OCI-LY7 (cell line): ENCODE results near the gene FOXL1. TPM values are rescaled to one million over a fixed set of nuclear protein-coding genes. Genes with fewer than 3 reads are reported as not detected.

Source experiments
- BruUV-seq: library from RNA; stranded (reverse); fragments of 400-500 nt; replicated peaks from 2 replicates; lab custom pipeline; 2021; lab: Mats Ljungman, UMichigan
- CTCF ChIA-PET: fragments of 300-600 bp; sonication (Branson Sonifier 250); formaldehyde crosslinking; loops from one replicate; lab custom pipeline; 2022; ENCODE audit warnings: antibody characterized with exemption; ENCODE audit not compliant: unreplicated experiment; lab: Charles Lee
- POLR2A ChIA-PET: fragments of 300-600 bp; sonication (Branson Sonifier 250); formaldehyde crosslinking; loops from one replicate; lab custom pipeline; 2022; ENCODE audit warnings: antibody characterized with exemption; lab: Charles Lee
- DNase-seq: peaks from one replicate; pipeline ENCODE4 v3.0.0-alpha.2; 2015; ENCODE audit warnings: low spot score
- H2AFZ ChIP-seq: fragments of 200-600 bp; sonication (generic), shearing (Covaris generic); 2 replicates; pipeline ENCODE4 v1.6.1; 2014; ENCODE audit warnings: mild to moderate bottlenecking, antibody characterized with exemption, low read length, moderate library complexity
- H3K27ac ChIP-seq: fragments of 200-600 bp; sonication (generic); 2 replicates; pipeline ENCODE4 v1.5.1; 2014; ENCODE audit warnings: mixed run types, low read depth, mild to moderate bottlenecking, moderate library complexity, low read length, inconsistent platforms; ENCODE audit not compliant: poor library complexity, severe bottlenecking
- H3K36me3 ChIP-seq: fragments of 200-600 bp; sonication (generic); 2 replicates; pipeline ENCODE4 v1.6.1; 2014; ENCODE audit warnings: mild to moderate bottlenecking, antibody characterized with exemption, low read length, moderate library complexity, mixed read lengths; ENCODE audit not compliant: insufficient read depth
- H3K4me1 ChIP-seq: fragments of 200-600 bp; sonication (generic); 2 replicates; pipeline ENCODE4 v1.5.1; 2014; ENCODE audit warnings: mild to moderate bottlenecking, low read length; ENCODE audit not compliant: insufficient read depth, poor library complexity, severe bottlenecking
- H3K4me2 ChIP-seq: fragments of 200-600 bp; sonication (generic); 2 replicates; pipeline ENCODE4 v1.6.1; 2014; ENCODE audit warnings: mild to moderate bottlenecking, low read length
- H3K4me3 ChIP-seq: fragments of 200-600 bp; sonication (generic); 2 replicates; pipeline ENCODE4 v1.5.1; 2014; ENCODE audit warnings: mild to moderate bottlenecking, low read depth, low read length; ENCODE audit not compliant: poor library complexity, severe bottlenecking
- H3K79me2 ChIP-seq: fragments of 200-600 bp; sonication (generic); 2 replicates; pipeline ENCODE4 v1.6.1; 2016; ENCODE audit warnings: low read depth, mild to moderate bottlenecking, low read length, moderate library complexity, mixed read lengths; ENCODE audit not compliant: insufficient read depth
- H3K9me2 ChIP-seq: fragments of 200-600 bp; sonication (generic); 2 replicates; pipeline ENCODE4 v1.6.1; 2016; ENCODE audit warnings: mild to moderate bottlenecking, low read length, mixed read lengths; ENCODE audit not compliant: insufficient read depth
- H3K9me3 ChIP-seq: fragments of 200-600 bp; sonication (generic); 2 replicates; pipeline ENCODE4 v1.6.1; 2014; ENCODE audit warnings: mild to moderate bottlenecking, mixed run types, low read length, mixed read lengths
- H4K20me1 ChIP-seq: fragments of 200-600 bp; sonication (generic); 2 replicates; pipeline ENCODE4 v1.6.1; 2014; ENCODE audit warnings: mild to moderate bottlenecking, antibody characterized with exemption, low read length, moderate library complexity, mixed read lengths; ENCODE audit not compliant: insufficient read depth
- EZH2phosphoT487 ChIP-seq: fragments of 200-600 bp; sonication (generic); IDR thresholded peaks from 2 replicates; pipeline ENCODE4 v1.6.1; 2018; ENCODE audit warnings: low read depth, borderline replicate concordance, mild to moderate bottlenecking, mixed run types, antibody characterized with exemption, low read length, moderate library complexity, mixed read lengths
- intact Hi-C: fragments of 100-400 bp; cut with micrococcal nuclease; formaldehyde crosslinking; loops from one replicate; pipeline ENCODE4 v1.10.0; 2022; ENCODE audit not compliant: unreplicated experiment
- total RNA-seq, 2 experiments: library from RNA; depleted of rRNA in 1 of 2; stranded (reverse); fragments of >200 nt in 1 of 2; shearing (Covaris generic) in 1 of 2; gene quantifications; 2 replicates each; pipeline ENCODE4 v1.2.3, GENCODE V29; 2014 to 2022
- TF ChIP-seq, protein P1 (sequence below): fragments of 200-600 bp; sonication (generic); conservative IDR thresholded peaks from 2 replicates; pipeline ENCODE4 v1.5.1; 2014; ENCODE audit warnings: mild to moderate bottlenecking, antibody characterized with exemption, low read length, moderate library complexity, mixed read lengths

FOXL1 gene
- total RNA-seq, 2 experiments from 2014 or later, result 1.7 to 1.8 TPM

DNA sequence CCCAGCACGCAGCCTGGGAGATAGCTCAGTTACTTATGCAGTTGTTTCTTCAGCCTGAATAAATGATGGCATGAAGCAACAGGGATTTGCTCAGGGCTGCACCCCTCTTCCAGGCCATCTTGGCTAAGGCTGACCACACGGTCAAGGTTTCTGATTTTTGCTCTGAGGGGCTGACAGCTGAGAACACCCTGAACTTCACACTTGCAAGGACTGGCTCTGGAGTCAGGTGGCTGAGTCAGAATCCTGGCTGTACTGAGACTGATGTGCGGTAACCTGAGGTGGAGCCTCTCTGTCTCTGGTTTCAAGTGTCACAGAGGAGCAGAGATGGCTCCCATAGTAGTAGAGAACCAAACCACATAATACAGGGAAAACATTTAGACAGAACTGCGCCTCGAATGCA is 28.1 kb upstream of the FOXL1 start:
- no peak for TF ChIP-seq EZH2phosphoT487
- TF ChIP-seq, protein P1, sequence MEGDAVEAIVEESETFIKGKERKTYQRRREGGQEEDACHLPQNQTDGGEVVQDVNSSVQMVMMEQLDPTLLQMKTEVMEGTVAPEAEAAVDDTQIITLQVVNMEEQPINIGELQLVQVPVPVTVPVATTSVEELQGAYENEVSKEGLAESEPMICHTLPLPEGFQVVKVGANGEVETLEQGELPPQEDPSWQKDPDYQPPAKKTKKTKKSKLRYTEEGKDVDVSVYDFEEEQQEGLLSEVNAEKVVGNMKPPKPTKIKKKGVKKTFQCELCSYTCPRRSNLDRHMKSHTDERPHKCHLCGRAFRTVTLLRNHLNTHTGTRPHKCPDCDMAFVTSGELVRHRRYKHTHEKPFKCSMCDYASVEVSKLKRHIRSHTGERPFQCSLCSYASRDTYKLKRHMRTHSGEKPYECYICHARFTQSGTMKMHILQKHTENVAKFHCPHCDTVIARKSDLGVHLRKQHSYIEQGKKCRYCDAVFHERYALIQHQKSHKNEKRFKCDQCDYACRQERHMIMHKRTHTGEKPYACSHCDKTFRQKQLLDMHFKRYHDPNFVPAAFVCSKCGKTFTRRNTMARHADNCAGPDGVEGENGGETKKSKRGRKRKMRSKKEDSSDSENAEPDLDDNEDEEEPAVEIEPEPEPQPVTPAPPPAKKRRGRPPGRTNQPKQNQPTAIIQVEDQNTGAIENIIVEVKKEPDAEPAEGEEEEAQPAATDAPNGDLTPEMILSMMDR, result no peak
- no peak overlapping the region for H3K27ac ChIP-seq
- POLR2A ChIA-PET, result no interaction called here
- BruUV-seq, result no TSS peak
- no peaks in the 10 kb centered on the region for H3K9me3 ChIP-seq
- H4K20me1 ChIP-seq, result no peaks in the 10 kb centered on the region
- H3K36me3 ChIP-seq, result peaks cover 9% of the 10 kb centered on the region; the same call in 1 of the 2 replicates
- H3K4me2 ChIP-seq, result no peak overlapping the region
- H2AFZ ChIP-seq, result no peak overlapping the region
- peaks cover 7% of the 10 kb centered on the region; the same call in 1 of the 2 replicates for H3K79me2 ChIP-seq
- DNase-seq, result no peak
- H3K4me3 ChIP-seq, result no peak overlapping the region
- intact Hi-C loops, result no loop called here
- CTCF ChIA-PET, result no interaction called here
- H3K9me2 ChIP-seq, result no peaks in the 10 kb centered on the region
- H3K4me1 ChIP-seq, result peaks cover 3% of the 10 kb centered on the region

DNA sequence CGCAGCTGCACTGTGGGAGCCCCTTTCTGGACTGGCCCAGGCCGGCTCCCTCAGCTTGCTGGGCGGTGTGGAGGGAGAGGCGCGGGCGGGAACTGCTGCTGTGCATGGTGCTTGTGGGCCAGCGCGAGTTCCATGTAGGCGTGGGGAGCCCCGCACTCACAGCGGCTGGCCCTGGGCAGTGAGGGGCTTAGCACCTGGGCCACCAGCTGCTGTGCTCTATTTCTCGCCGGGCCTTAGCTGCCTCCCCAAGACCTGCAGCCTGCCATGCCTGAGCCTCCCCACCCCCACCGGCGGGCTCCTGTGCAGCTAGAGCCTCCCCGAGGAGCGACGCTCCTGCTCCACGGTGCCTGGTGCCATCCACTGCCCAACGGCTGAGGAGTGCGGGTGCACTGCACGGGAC is 25.0 kb upstream of the FOXL1 start:
- peaks cover 7% of the 10 kb centered on the region; the same call in 1 of the 2 replicates for H3K79me2 ChIP-seq
- H3K4me3 ChIP-seq, result no peak overlapping the region
- H3K9me3 ChIP-seq, result no peaks in the 10 kb centered on the region
- peaks cover 9% of the 10 kb centered on the region for H3K4me1 ChIP-seq
- intact Hi-C loops, result no loop called here
- no peaks in the 10 kb centered on the region for H4K20me1 ChIP-seq
- no TSS peak for BruUV-seq
- POLR2A ChIA-PET, result interaction anchor here (1.2 kb wide), 1 partner anchor 27 kb away, joined by 3 read pairs; no protein-coding TSS in a partner anchor
- H2AFZ ChIP-seq, result no peak overlapping the region
- H3K4me2 ChIP-seq, result no peak overlapping the region
- H3K27ac ChIP-seq, result no peak overlapping the region
- CTCF ChIA-PET, result no interaction called here
- TF ChIP-seq, protein P1, result no peak
- TF ChIP-seq EZH2phosphoT487, result no peak
- H3K9me2 ChIP-seq, result no peaks in the 10 kb centered on the region
- no peak for DNase-seq
- peaks cover 9% of the 10 kb centered on the region; the same call in 1 of the 2 replicates for H3K36me3 ChIP-seq

DNA sequence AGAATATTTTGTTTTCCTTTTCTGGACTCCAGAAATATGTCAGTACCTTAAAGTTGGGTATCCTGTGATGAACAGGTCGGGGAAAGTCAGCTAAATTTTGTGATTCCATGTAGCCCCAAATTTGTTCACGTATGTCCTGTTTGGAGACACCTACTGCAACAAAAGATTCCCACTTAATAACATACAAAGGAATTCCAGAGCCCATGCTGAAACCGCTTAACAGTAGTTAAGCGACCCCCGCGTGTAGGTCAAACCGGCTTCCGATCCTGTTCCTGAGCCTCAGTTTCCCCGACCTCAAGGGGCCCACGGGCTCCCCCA is 23.8 kb upstream of the FOXL1 start:
- no peaks in the 10 kb centered on the region for H3K9me3 ChIP-seq
- TF ChIP-seq, protein P1, result no peak
- no peak for TF ChIP-seq EZH2phosphoT487
- peak overlapping the region; percentile 83; the same call in 1 of the 2 replicates for H2AFZ ChIP-seq
- intact Hi-C loops, result no loop called here
- ChIA-PET CTCF (no interaction called here), POLR2A (interaction anchor here (0.7 to 1.2 kb wide), 2 partner anchors 28 to 1533 kb away, joined by 3 to 4 read pairs; no protein-coding TSS in a partner anchor)
- TSS peak; percentile 69 for BruUV-seq
- no peaks in the 10 kb centered on the region for H3K9me2 ChIP-seq
- DNase-seq, result peak; percentile 21
- H3K79me2 ChIP-seq, result peaks cover 7% of the 10 kb centered on the region; the same call in 1 of the 2 replicates
- no peaks in the 10 kb centered on the region for H4K20me1 ChIP-seq
- peak overlapping the region; percentile 92 for H3K4me2 ChIP-seq
- peak overlapping the region; percentile 78 for H3K4me3 ChIP-seq
- peaks cover 9% of the 10 kb centered on the region for H3K4me1 ChIP-seq
- H3K36me3 ChIP-seq, result peaks cover 9% of the 10 kb centered on the region; the same call in 1 of the 2 replicates
- peak overlapping the region; percentile 38 for H3K27ac ChIP-seq
